H9 (cell line): ENCODE data around the gene MRGPRX3. TPM values are rescaled to one million over a fixed set of nuclear protein-coding genes. Genes with fewer than 3 reads are reported as not detected.

ENCODE experiments used
- DNase-seq: peaks from one replicate; pipeline ENCODE4 v3.0.0-alpha.2; 2017
- H2AFZ ChIP-seq: one replicate; pipeline ENCODE4 v1.6.1; 2013; ENCODE audit warnings: mild to moderate bottlenecking, low read length, control low read depth, moderate library complexity
- H2AK5ac ChIP-seq: 2 replicates; pipeline ENCODE4 v1.6.1; 2013; ENCODE audit warnings: low read length, control low read depth, mixed read lengths; ENCODE audit not compliant: insufficient read length
- H2BK120ac ChIP-seq: one replicate; pipeline ENCODE4 v1.6.1; 2013; ENCODE audit warnings: low read depth, mild to moderate bottlenecking, low read length, control low read depth, inconsistent platforms; ENCODE audit not compliant: poor library complexity, severe bottlenecking
- H2BK12ac ChIP-seq: 2 replicates; pipeline ENCODE4 v1.6.1; 2013; ENCODE audit warnings: low read length, control low read depth, mixed read lengths, low read depth; ENCODE audit not compliant: insufficient read length
- H2BK15ac ChIP-seq: 2 replicates; pipeline ENCODE4 v1.6.1; 2013; ENCODE audit warnings: low read depth, low read length, control low read depth
- H2BK20ac ChIP-seq: one replicate; pipeline ENCODE4 v1.6.1; 2013; ENCODE audit warnings: low read depth, mild to moderate bottlenecking, low read length, control low read depth, inconsistent platforms; ENCODE audit not compliant: poor library complexity, severe bottlenecking
- H2BK5ac ChIP-seq: 2 replicates; pipeline ENCODE4 v1.6.1; 2013; ENCODE audit warnings: low read length, control low read depth, mixed read lengths; ENCODE audit not compliant: insufficient read length
- H3K14ac ChIP-seq: 2 replicates; pipeline ENCODE4 v1.6.1; 2013; ENCODE audit warnings: low read length, control low read depth; ENCODE audit not compliant: insufficient read depth
- H3K18ac ChIP-seq: 2 replicates; pipeline ENCODE4 v1.6.1; 2013; ENCODE audit warnings: low read depth, mild to moderate bottlenecking, mixed read lengths, low read length, control low read depth; ENCODE audit not compliant: insufficient read length
- H3K23ac ChIP-seq: 2 replicates; pipeline ENCODE4 v1.6.1; 2013; ENCODE audit warnings: low read length, control low read depth, mixed read lengths, low read depth; ENCODE audit not compliant: insufficient read length
- H3K23me2 ChIP-seq: 2 replicates; pipeline ENCODE4 v1.6.1; 2013; ENCODE audit warnings: low read depth, mild to moderate bottlenecking, mixed read lengths, low read length, control low read depth; ENCODE audit not compliant: insufficient read length, poor library complexity, severe bottlenecking
- H3K27ac ChIP-seq: 2 replicates; pipeline ENCODE4 v1.5.1; 2013; ENCODE audit warnings: low read length, control low read depth, mixed read lengths, low read depth; ENCODE audit not compliant: insufficient read length
- H3K27me3 ChIP-seq: 2 replicates; pipeline ENCODE4 v1.6.1; 2013; ENCODE audit warnings: low read length, control low read depth, inconsistent platforms; ENCODE audit not compliant: insufficient read depth
- H3K4ac ChIP-seq: 2 replicates; pipeline ENCODE4 v1.6.1; 2013; ENCODE audit warnings: low read depth, mild to moderate bottlenecking, control low read depth, inconsistent platforms, low read length, moderate library complexity
- H3K4me1 ChIP-seq: 2 replicates; pipeline ENCODE4 v1.6.1; 2013; ENCODE audit warnings: low read length, control low read depth, inconsistent platforms; ENCODE audit not compliant: insufficient read depth
- H3K4me2 ChIP-seq: 2 replicates; pipeline ENCODE4 v1.6.1; 2013; ENCODE audit warnings: low read length, control low read depth, mixed read lengths; ENCODE audit not compliant: insufficient read length, insufficient read depth
- H3K56ac ChIP-seq: 2 replicates; pipeline ENCODE4 v1.6.1; 2013; ENCODE audit warnings: low read depth, mild to moderate bottlenecking, mixed read lengths, low read length, control low read depth; ENCODE audit not compliant: insufficient read length
- H3K79me1 ChIP-seq: 2 replicates; pipeline ENCODE4 v1.6.1; 2013; ENCODE audit warnings: low read depth, mild to moderate bottlenecking, moderate library complexity, low read length, control low read depth, inconsistent platforms; ENCODE audit not compliant: insufficient read depth, poor library complexity, severe bottlenecking
- H3K79me2 ChIP-seq: 2 replicates; pipeline ENCODE4 v1.6.1; 2013; ENCODE audit warnings: low read length, control low read depth, inconsistent platforms; ENCODE audit not compliant: insufficient read depth
- H3K9ac ChIP-seq: 2 replicates; pipeline ENCODE4 v1.6.1; 2013; ENCODE audit warnings: low read length, control low read depth, mixed read lengths; ENCODE audit not compliant: insufficient read length; ENCODE audit errors: extremely low read depth
- H3K9me3 ChIP-seq: one replicate; pipeline ENCODE4 v1.6.1; 2013; ENCODE audit warnings: low read depth, low read length, inconsistent platforms; ENCODE audit not compliant: control insufficient read depth
- H3T11ph ChIP-seq: one replicate; pipeline ENCODE4 v1.6.1; 2013; ENCODE audit warnings: mild to moderate bottlenecking, low read length, control low read depth, inconsistent platforms
- H4K20me1 ChIP-seq: one replicate; pipeline ENCODE4 v1.6.1; 2013; ENCODE audit not compliant: control insufficient read depth, insufficient read length, insufficient read depth
- H4K5ac ChIP-seq: 2 replicates; pipeline ENCODE4 v1.6.1; 2013; ENCODE audit warnings: low read depth, mild to moderate bottlenecking, mixed read lengths, low read length, control low read depth; ENCODE audit not compliant: insufficient read length
- H4K8ac ChIP-seq: replicated peaks from 2 replicates; pipeline ENCODE4 v1.6.1; 2013; ENCODE audit warnings: low read length, control low read depth, mixed read lengths, low read depth; ENCODE audit not compliant: insufficient read length
- H4K91ac ChIP-seq: 2 replicates; pipeline ENCODE4 v1.6.1; 2013; ENCODE audit warnings: low read depth, mild to moderate bottlenecking, moderate library complexity, mixed read lengths, low read length, control low read depth; ENCODE audit not compliant: insufficient read length
- H3K27ac Mint-ChIP-seq, 3 experiments: 2 replicates in 2 of 3; 3 replicates in 1 of 3; pipeline ENCODE4 v1.8.0; 2020 to 2021; ENCODE audit warnings: mixed read lengths in 3 of 3, mild to moderate bottlenecking in 1 of 3, moderate library complexity in 1 of 3
- H3K27me3 Mint-ChIP-seq: 2 replicates; pipeline ENCODE4 v1.8.0; 2021; ENCODE audit warnings: low read depth, mild to moderate bottlenecking, moderate library complexity, mixed read lengths
- H3K36me3 Mint-ChIP-seq, 3 experiments: 2 replicates in 2 of 3; 3 replicates in 1 of 3; pipeline ENCODE4 v1.8.0; 2020 to 2021; ENCODE audit warnings: low read depth in 3 of 3, mixed read lengths in 3 of 3; ENCODE audit not compliant: insufficient read depth in 1 of 3
- H3K4me1 Mint-ChIP-seq, 2 experiments: 2 replicates each; pipeline ENCODE4 v1.8.0; 2020; ENCODE audit warnings: mixed read lengths in 2 of 2
- H3K4me3 Mint-ChIP-seq, 2 experiments: 2 replicates in 1 of 2; 3 replicates in 1 of 2; pipeline ENCODE4 v1.8.0; 2020 to 2021; ENCODE audit warnings: mild to moderate bottlenecking in 2 of 2, mixed read lengths in 2 of 2, moderate library complexity in 1 of 2
- H3K9me3 Mint-ChIP-seq, 2 experiments: 2 replicates in 1 of 2; 3 replicates in 1 of 2; pipeline ENCODE4 v1.8.0; 2020; ENCODE audit warnings: mild to moderate bottlenecking in 2 of 2, mixed read lengths in 2 of 2, moderate library complexity in 1 of 2
- CTCF ChIP-seq: fragments of 200-600 bp; sonication (generic); conservative IDR thresholded peaks from 3 replicates; pipeline ENCODE4 v1.8.0; 2021; ENCODE audit warnings: antibody characterized with exemption, mild to moderate bottlenecking
- WGBS: extraction: QIAGEN DNeasy Blood & Tissue Kit; methylation state at CpG from one replicate; pipeline ENCODE4 v1.1.7; 2013; ENCODE audit warnings: missing lambda C conversion rate, low lambda C conversion rate, mixed read lengths; ENCODE audit not compliant: insufficient read length; ENCODE audit errors: extremely low coverage; 5-methylcytosine and 5-hydroxymethylcytosine counted together
- total RNA-seq: library from RNA; stranded (reverse); gene quantifications from 2 replicates; pipeline ENCODE4 v1.2.1, GENCODE V29; 2021

Gene MRGPRX3
- total RNA-seq, 1 experiment from 2014 or later: not detected

GRCh38 chr11:18137186-18137800 is 4.9 kb downstream of the MRGPRX3 start:
- Histone ChIP-seq H2BK120ac (no peak overlapping the region), H3K23me2 (no peaks in the 10 kb centered on the region), H3K18ac (no peak overlapping the region), H2BK12ac (no peak overlapping the region), H3K56ac (no peak overlapping the region), H2AFZ (no peak overlapping the region), H3K9me3 (no peaks in the 10 kb centered on the region), H3K79me2 (no peaks in the 10 kb centered on the region), H2AK5ac (no peak overlapping the region), H3T11ph (no peak overlapping the region), H3K23ac (no peak overlapping the region), H2BK20ac (no peak overlapping the region), H3K9ac (no peak overlapping the region), H3K14ac (no peak overlapping the region), H3K27ac (no peak overlapping the region), H3K4ac (no peak overlapping the region), H3K4me1 (peaks cover 9% of the 10 kb centered on the region), H4K5ac (no peak overlapping the region), H4K8ac (no peak overlapping the region), H2BK15ac (no peak overlapping the region), H3K79me1 (no peaks in the 10 kb centered on the region), H4K91ac (no peak overlapping the region), H3K27me3 (no peaks in the 10 kb centered on the region), H4K20me1 (no peaks in the 10 kb centered on the region), H2BK5ac (no peak overlapping the region), H3K4me2 (no peak overlapping the region)
- Mint-ChIP-seq H3K4me1 (peaks cover 14 to 16% of the 10 kb centered on the region in 2 experiments), H3K4me3 (no peak overlapping the region), H3K36me3 (no peaks in the 10 kb centered on the region; a peak in 1 of 7 replicates), H3K27ac (no peak overlapping the region), H3K27me3 (peaks cover 2% of the 10 kb centered on the region), H3K9me3 (peaks cover 0 to 5% of the 10 kb centered on the region in 2 experiments; a peak in 2 of 5 replicates)
- DNase-seq: no peak
- WGBS: 100% methylated on average over 1 of the region's 29 CpGs
- no peak for TF ChIP-seq CTCF
